DOHH2 (cell line): ENCODE measurements around the gene CACTIN.

Experiments used
- H3F3A ChIP-seq: fragments of 200-600 bp; sonication (generic), shearing (Covaris generic); 2 replicates; pipeline ENCODE4 v1.6.0; 2016; ENCODE audit warnings: antibody characterized with exemption, mild to moderate bottlenecking; ENCODE audit not compliant: control insufficient read depth, insufficient read depth
- H3K27ac ChIP-seq: fragments of 200-600 bp; sonication (generic); 2 replicates; pipeline ENCODE4 v1.5.1; 2014; ENCODE audit warnings: low read depth, mild to moderate bottlenecking, low read length, moderate library complexity
- H3K27me3 ChIP-seq: fragments of 200-600 bp; sonication (generic); 2 replicates; pipeline ENCODE4 v1.6.1; 2014; ENCODE audit warnings: mild to moderate bottlenecking, low read length, mixed read lengths; ENCODE audit not compliant: control insufficient read depth
- H3K36me3 ChIP-seq: fragments of 200-600 bp; sonication (generic); 2 replicates; pipeline ENCODE4 v1.6.1; 2014; ENCODE audit warnings: mild to moderate bottlenecking, low read length, moderate library complexity, mixed read lengths; ENCODE audit not compliant: control insufficient read depth
- H3K4me1 ChIP-seq: fragments of 200-600 bp; sonication (generic); 2 replicates; pipeline ENCODE4 v1.6.1; 2014; ENCODE audit warnings: mild to moderate bottlenecking, low read length, mixed read lengths; ENCODE audit not compliant: control insufficient read depth
- H3K4me2 ChIP-seq: fragments of 200-600 bp; sonication (generic); 2 replicates; pipeline ENCODE4 v1.6.0; 2014; ENCODE audit warnings: mild to moderate bottlenecking, low read length, moderate library complexity
- H3K4me3 ChIP-seq: fragments of 200-600 bp; sonication (generic); 2 replicates; pipeline ENCODE4 v1.5.1; 2014; ENCODE audit warnings: mild to moderate bottlenecking, low read length, mixed read lengths
- H3K79me2 ChIP-seq: fragments of 200-600 bp; sonication (generic); 2 replicates; pipeline ENCODE4 v1.6.1; 2014; ENCODE audit warnings: mild to moderate bottlenecking, low read length, mixed read lengths; ENCODE audit not compliant: control insufficient read depth
- H3K9me2 ChIP-seq: fragments of 200-600 bp; sonication (generic); replicated peaks from 2 replicates; pipeline ENCODE4 v1.6.1; 2014; ENCODE audit warnings: mild to moderate bottlenecking, low read length, mixed read lengths; ENCODE audit not compliant: control insufficient read depth
- H3K9me3 ChIP-seq: fragments of 200-600 bp; sonication (generic); 2 replicates; pipeline ENCODE4 v1.6.1; 2014; ENCODE audit warnings: antibody characterized with exemption, low read length, mixed read lengths; ENCODE audit not compliant: control insufficient read depth, insufficient read depth
- H4K20me1 ChIP-seq: fragments of 200-600 bp; sonication (generic); 2 replicates; pipeline ENCODE4 v1.6.0; 2014; ENCODE audit warnings: low read depth, mild to moderate bottlenecking, antibody characterized with exemption, low read length, moderate library complexity; ENCODE audit not compliant: control insufficient read depth, insufficient read depth
- CTCF ChIP-seq: fragments of 200-600 bp; sonication (generic); IDR thresholded peaks from one replicate; pipeline ENCODE4 v1.5.1; 2014; ENCODE audit warnings: antibody characterized with exemption, mild to moderate bottlenecking, low read depth, low read length; ENCODE audit not compliant: poor library complexity, severe bottlenecking
- EZH2phosphoT487 ChIP-seq: fragments of 200-600 bp; sonication (generic); IDR thresholded peaks from 2 replicates; pipeline ENCODE4 v1.6.1; 2017; ENCODE audit warnings: borderline replicate concordance, mild to moderate bottlenecking, antibody characterized with exemption, low read length, moderate library complexity, mixed read lengths

Gene CACTIN

DNA sequence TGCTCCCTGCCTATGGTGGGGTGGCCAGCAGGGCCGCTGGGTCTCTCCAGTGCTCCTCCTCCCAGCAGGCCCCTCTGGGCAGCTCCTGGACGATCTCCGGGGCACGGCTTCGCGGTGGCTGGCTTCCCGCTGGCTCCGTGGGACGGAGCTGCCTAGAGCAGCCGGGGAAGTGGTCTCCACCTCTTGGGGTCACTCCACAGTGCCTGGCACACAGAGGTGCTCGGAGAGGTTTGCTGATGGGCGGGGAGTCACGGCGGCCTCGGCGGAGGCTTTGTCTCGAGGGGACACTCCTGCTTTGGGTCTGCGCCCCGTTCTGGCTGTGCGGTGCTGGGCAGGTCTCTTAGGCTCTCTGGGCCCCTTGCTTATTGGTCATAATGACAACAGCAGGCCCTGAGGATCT lies 9.9 kb upstream of the CACTIN start:
- Histone ChIP-seq H3K9me3 (no peaks in the 10 kb centered on the region), H4K20me1 (no peaks in the 10 kb centered on the region), H3K79me2 (no peaks in the 10 kb centered on the region), H3K27me3 (no peaks in the 10 kb centered on the region), H3K9me2 (no peaks in the 10 kb centered on the region), H3F3A (no peaks in the 10 kb centered on the region), H3K27ac (no peak overlapping the region), H3K4me3 (no peak overlapping the region), H3K4me1 (no peaks in the 10 kb centered on the region), H3K4me2 (no peak overlapping the region), H3K36me3 (no peaks in the 10 kb centered on the region)
- TF ChIP-seq CTCF, result no peak
- TF ChIP-seq EZH2phosphoT487, result no peak

DNA sequence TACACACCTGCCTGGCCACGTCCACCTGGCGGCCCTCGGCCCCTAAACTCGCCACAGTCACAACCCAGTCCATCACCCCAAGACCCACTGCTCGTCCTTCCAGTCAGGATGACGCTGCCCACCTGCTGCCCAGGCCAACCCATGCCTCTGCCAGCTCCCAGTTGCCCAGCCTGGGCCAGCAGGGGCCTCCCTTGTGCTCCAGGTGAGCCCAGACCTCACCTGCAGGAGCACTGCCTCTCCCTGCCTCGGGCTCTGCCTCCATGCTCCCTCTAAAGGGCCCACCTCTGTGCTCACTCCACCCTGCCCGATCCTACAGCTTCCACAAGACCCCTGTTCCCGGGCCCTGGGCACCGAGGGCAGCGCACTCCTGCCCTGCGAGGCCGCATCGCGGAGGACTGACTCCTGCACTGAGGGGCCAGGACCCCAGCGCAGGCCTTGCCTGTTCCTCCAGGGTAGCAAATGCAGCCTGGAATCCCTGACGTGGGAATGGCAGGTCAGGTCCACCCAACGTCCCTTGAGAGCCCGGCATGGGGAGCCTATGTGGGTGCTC lies 8.0 kb upstream of the CACTIN start:
- no peaks in the 10 kb centered on the region for H3K9me2 ChIP-seq
- no peaks in the 10 kb centered on the region for H3F3A ChIP-seq
- no peaks in the 10 kb centered on the region for H4K20me1 ChIP-seq
- no peak overlapping the region for H3K4me2 ChIP-seq
- no peaks in the 10 kb centered on the region for H3K4me1 ChIP-seq
- H3K36me3 ChIP-seq, result no peaks in the 10 kb centered on the region
- H3K79me2 ChIP-seq, result no peaks in the 10 kb centered on the region
- H3K27ac ChIP-seq, result no peak overlapping the region
- H3K27me3 ChIP-seq, result no peaks in the 10 kb centered on the region
- no peaks in the 10 kb centered on the region for H3K9me3 ChIP-seq
- TF ChIP-seq CTCF (no peak), EZH2phosphoT487 (no peak)
- H3K4me3 ChIP-seq, result no peak overlapping the region

GRCh38 chr19:3633559-3633988 lies 7.0 kb upstream of the CACTIN start:
- Histone ChIP-seq H3K36me3 (no peaks in the 10 kb centered on the region), H3K4me3 (no peak overlapping the region)

More at GRCh38 chr19:3633559-3633988, 7.0 kb upstream of the CACTIN start:
- Histone ChIP-seq H3K4me2 (no peak overlapping the region), H3K9me3 (no peaks in the 10 kb centered on the region), H4K20me1 (no peaks in the 10 kb centered on the region), H3F3A (no peaks in the 10 kb centered on the region), H3K27me3 (no peaks in the 10 kb centered on the region), H3K79me2 (no peaks in the 10 kb centered on the region), H3K4me1 (no peaks in the 10 kb centered on the region), H3K27ac (no peak overlapping the region), H3K9me2 (no peaks in the 10 kb centered on the region)
- no peak for TF ChIP-seq EZH2phosphoT487
- no peak for TF ChIP-seq CTCF
